GM12864 (cell line): Measurements from ENCODE around the gene ZC3H11A.

Source experiments
- DNase-seq: peaks from one replicate; pipeline ENCODE4 v3.0.0-alpha.2; 2011; ENCODE audit warnings: low read depth
- H3K4me3 ChIP-seq: 2 replicates; pipeline ENCODE4 v1.5.1; 2011; ENCODE audit warnings: mild to moderate bottlenecking, low read depth, low read length, control low read depth
- CTCF ChIP-seq: IDR thresholded peaks from 2 replicates; pipeline ENCODE4 v1.5.1; 2011; ENCODE audit warnings: low read depth, mild to moderate bottlenecking, moderate library complexity, low read length, control low read depth, inconsistent platforms; ENCODE audit errors: missing control alignments

ZC3H11A gene

GRCh38 chr1:203840208-203840808, 44.9 kb downstream of the ZC3H11A start:
- no peak for TF ChIP-seq CTCF
- H3K4me3 ChIP-seq, result no peak overlapping the region
- DNase-seq, result no peak

- no peak for TF ChIP-seq CTCF
- H3K4me3 ChIP-seq, result no peak overlapping the region
- DNase-seq, result no peak
These were observed 47.1 kb downstream of the ZC3H11A start for GRCh38 chr1:203842559-203842876.

GRCh38 chr1:203843435-203843834, 48.0 kb downstream of the ZC3H11A start:
- no peak for TF ChIP-seq CTCF
- no peak overlapping the region for H3K4me3 ChIP-seq
- DNase-seq, result no peak
